GM12891 (cell line): ENCODE data around the gene RUNX2.

Experiments
- POLR2A ChIP-seq: IDR thresholded peaks from 2 replicates; pipeline ENCODE4 v1.6.1; 2011; ENCODE audit warnings: low read depth, low read length, control low read depth
- POLR2AphosphoS5 ChIP-seq: IDR thresholded peaks from 2 replicates; pipeline ENCODE4 v1.6.1; 2011; ENCODE audit warnings: low read depth, low read length, control low read depth

DNA sequence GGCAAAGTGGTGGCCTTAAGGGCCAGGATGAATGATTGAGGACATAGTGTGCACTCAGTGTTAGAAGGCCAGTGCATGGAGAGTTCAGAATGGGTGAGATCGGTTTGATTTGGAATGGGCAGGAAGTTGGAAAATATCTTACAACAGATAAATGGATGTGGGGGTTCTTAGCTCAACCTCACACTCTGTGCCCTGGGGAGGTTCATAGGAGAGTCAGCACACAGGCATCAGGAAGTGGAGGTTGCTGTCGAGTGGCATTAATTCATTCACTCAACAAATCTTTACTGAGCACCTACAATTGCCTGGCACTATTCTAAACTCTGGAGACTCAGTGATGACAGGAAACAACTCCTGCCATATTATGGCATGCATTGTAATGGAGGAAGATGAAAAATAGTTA lies 363.3 kb downstream of the RUNX2 start:
- TF ChIP-seq POLR2AphosphoS5 = no peak
- TF ChIP-seq POLR2A = no peak
